ENCODE data around the gene COL20A1.

DNA sequence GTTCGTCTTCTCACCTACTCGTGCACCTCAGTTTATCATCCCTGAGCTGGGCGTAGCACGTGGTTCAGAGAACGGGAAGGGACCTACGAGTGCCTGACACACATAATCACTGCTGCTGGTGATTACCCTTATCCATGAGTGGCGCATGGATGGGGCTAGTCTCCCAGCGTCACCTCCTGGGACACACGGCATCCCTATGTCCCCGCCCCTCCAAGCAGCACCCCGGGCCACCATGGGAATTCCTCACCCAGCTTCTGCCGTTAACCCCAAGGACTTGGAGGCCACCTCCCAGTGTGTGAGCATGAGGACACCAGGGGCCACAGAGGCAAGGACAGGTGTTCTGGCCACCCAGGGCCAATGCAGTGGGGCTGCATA is 58.3 kb downstream of the COL20A1 start:
- TF ChIP-seq, protein P1, sequence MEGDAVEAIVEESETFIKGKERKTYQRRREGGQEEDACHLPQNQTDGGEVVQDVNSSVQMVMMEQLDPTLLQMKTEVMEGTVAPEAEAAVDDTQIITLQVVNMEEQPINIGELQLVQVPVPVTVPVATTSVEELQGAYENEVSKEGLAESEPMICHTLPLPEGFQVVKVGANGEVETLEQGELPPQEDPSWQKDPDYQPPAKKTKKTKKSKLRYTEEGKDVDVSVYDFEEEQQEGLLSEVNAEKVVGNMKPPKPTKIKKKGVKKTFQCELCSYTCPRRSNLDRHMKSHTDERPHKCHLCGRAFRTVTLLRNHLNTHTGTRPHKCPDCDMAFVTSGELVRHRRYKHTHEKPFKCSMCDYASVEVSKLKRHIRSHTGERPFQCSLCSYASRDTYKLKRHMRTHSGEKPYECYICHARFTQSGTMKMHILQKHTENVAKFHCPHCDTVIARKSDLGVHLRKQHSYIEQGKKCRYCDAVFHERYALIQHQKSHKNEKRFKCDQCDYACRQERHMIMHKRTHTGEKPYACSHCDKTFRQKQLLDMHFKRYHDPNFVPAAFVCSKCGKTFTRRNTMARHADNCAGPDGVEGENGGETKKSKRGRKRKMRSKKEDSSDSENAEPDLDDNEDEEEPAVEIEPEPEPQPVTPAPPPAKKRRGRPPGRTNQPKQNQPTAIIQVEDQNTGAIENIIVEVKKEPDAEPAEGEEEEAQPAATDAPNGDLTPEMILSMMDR (IDR thresholded peaks at IDR 0.05) = no peak
- TF ChIP-seq POLR2A (IDR thresholded peaks at IDR 0.05) = no peak
